Stimulated activated CD8-positive, alpha-beta memory T cell treated with anti-CD3 and anti-CD28 coated beads, Interleukin-4, amount 100 ng/mL, for 4 hours (primary cell): ENCODE data around the gene ABCG8.

Experiments
- DNase-seq, 2 donors: peaks; one replicate each; pipeline ENCODE4 v3.0.0-alpha.2; 2020; ENCODE audit warnings: low read depth in 2 of 2, low spot score in 1 of 2

The ABCG8 gene

DNA sequence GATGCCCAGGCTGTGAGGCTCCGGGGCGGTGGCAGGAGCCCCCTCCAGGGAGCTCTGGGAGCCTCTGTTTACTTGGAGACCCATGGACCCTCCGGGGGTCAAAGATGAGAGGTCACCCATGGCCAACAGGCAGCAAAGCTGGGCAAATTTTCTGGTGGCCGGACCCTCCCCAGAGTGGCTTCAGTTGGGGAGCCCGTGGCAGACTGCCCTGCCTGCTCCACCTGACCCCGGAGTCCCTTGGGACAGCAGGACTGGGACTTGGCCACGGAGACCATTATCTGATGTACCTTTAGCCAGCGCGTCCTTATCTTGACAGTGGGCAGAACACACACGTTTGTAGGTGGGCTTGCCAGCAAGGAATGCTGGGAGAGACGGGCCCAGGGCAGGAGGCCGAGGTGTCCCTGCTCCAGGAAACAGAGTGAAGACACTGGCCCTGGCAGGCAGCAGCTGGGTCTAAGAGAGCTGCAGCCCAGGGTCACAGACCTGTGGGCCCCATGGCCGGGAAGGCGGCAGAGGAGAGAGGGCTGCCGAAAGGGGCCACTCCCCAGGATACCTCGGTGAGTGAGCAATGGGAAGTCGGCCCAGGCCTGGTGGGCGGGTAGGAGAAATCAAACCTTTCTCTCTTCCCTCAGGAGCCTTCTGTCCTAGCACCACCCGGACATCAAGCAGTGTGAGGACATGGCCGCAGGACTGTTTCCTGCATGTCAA, at the start of gene ABCG8, which contains the start of gene ABCG5:
TSS of gene ABCG8 (plus strand) at position 412 of the 708 bp plus-strand sequence. CDS start at position 495, 83 bp downstream.
TSS of gene ABCG5 (minus strand) at position 280 of the 708 bp plus-strand sequence. CDS start at position 120, 160 bp downstream.
- DNase-seq: no peak

DNA sequence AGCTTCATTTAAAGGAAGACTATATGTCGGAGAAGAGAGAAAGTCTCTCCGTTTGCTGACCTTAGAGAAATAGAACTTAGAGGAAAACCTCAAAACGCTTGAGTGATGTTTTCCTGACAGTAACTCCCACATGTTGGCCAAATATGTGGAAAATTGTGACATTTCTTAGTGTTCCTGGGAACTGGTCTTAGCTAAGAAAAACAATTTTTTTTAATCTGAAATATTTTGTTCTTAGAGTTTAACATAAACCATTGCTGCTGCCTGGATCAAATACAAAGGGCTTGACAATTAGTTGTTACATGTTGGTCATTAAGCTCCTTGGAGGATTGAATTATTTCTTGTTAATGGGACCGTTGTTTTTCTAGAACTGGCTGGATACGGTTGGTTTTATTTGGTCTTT, 48.6 kb upstream of the ABCG8 start:
- no peak for DNase-seq

DNA sequence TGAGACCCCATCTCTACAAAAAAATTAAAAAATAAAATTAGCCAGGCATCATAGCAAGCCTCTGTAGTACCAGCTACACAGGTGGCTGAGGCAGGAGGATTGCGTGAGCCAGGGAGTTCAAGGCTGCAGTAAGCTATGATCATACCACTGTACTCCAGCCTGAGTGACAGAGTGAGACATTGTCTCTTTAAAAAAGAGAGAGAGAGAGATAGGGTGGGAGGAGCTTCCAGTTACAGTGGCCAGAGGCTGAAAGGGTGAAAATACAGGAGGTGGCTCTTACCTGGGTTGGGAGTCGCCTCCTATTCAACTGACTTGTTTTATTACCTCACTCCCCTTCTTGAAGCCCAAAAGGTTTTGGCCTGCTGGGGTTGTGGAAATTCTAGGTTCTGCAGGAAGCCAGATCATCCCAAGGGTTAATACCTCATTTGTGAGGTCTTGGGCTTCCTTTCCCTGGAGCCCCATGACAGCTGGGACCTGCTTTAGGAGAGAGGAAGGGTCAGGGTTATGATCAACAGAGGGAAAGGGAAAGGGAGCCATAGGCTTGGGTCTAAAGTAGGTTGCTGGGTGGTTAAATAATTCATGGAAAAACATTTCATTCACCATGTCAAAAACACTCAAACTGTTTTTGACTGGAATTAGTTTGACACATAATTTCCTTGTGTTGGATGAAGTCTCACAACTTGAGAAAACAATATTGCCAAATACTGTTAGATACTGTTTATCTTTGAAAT, 47.6 kb upstream of the ABCG8 start:
- no peak for DNase-seq

GRCh38 chr2:43792653-43793052, 46.1 kb upstream of the ABCG8 start:
- no peak for DNase-seq

GRCh38 chr2:43794956-43795355, 43.8 kb upstream of the ABCG8 start:
- no peak for DNase-seq

- no peak for DNase-seq
These were observed 42.6 kb upstream of the ABCG8 start for GRCh38 chr2:43796206-43796605.

GRCh38 chr2:43798300-43798699, 40.5 kb upstream of the ABCG8 start:
- DNase-seq: no peak

GRCh38 chr2:43800894-43801293, 37.9 kb upstream of the ABCG8 start:
- DNase-seq: no peak

GRCh38 chr2:43802135-43802534, 36.6 kb upstream of the ABCG8 start:
- DNase-seq: no peak

DNA sequence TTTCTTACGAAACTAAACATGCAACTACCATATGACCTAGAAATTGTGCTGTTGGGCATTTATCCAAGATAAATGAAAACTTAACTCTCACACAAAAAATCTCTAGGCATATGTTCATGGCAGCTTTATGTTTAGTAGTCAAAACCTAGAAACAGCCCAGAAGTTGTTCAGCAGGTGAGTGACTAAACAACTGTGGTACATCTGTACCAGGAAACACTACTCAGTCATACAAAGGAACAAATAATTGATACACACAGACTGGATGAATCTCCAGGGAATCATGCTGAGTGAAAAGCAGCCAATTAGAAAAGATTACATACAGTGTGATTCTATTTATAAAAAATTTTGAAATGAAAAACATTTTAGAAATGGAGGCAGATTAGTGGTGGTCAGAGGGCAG, 35.7 kb upstream of the ABCG8 start:
- no peak for DNase-seq

DNA sequence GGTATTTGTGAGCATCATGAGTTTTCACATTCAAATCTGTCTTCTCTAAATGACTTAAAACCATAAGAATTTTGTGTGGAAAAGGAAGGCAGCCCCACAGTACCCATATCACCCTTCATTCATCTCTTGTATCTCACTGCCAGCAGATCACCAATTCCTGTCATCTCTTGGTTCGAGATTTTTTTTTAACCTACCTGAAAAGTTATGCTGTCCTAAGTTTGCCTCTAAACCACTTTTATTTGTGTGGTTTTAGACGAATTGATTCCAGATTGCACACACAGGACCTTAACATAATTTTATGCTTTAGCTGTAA, 32.1 kb upstream of the ABCG8 start:
- DNase-seq: no peak

- no peak for DNase-seq
These were observed 28.3 kb upstream of the ABCG8 start for GRCh38 chr2:43810452-43810851.

DNA sequence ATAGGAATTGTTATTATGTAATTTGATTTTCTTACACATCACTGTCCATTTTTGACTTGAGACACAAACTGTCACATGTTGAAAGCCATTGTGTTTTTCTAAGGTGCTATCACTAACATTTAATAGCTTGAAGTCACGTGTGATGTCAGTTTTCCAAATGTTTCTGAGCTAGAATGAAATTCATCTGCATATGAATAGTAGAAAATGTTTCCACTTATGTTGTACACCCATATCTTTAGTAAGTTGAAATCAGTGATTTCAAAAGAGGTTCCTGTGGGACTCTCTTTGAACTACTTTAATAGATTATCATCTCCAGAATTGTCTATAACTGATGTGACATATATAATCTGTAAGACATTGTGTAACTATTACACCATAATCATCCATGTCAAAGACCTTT, 27.9 kb upstream of the ABCG8 start:
- no peak for DNase-seq

GRCh38 chr2:43812006-43812405, 26.8 kb upstream of the ABCG8 start:
- DNase-seq: no peak

DNA sequence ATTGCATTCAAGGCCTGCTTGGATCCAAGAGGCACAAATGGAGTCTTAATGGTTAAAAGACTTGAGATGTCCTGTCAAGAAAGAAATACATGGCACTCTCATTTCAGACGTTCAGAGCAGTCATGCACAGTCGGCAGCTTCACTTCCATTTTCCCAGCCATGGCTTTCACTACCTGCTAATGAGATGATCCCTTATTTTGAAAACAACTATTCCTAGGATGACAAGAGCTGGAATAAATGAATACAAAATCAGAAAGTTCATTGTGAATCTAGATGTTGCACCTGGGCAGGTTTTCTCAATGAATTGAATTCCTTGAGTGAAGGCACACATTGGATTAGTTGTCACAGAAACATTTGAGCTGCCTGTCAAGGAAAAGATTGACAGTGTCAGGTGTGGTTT, 25.8 kb upstream of the ABCG8 start:
- DNase-seq: no peak

DNA sequence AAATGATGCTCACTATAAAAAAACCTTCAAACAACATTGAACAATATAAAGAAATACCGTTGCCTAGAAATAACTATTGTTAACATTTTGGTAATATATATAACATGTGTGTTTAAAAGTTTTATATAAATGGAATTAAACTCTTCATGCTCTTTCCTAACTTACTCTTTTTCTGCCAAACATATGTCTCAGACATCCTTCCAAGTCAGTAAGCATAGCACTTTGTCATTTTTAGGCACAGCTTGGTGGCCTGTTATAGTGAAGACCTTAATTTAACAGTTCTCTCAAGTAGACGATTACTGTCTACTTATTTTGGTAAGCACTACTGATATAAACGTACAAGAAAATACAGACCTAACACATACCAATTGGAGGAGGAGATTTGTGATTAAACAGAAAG, 24.1 kb upstream of the ABCG8 start:
- DNase-seq: no peak

- no peak for DNase-seq
These were observed 20.0 kb upstream of the ABCG8 start for GRCh38 chr2:43818761-43819160.

GRCh38 chr2:43819491-43820163, 19.1 kb upstream of the ABCG8 start:
- DNase-seq: no peak

DNA sequence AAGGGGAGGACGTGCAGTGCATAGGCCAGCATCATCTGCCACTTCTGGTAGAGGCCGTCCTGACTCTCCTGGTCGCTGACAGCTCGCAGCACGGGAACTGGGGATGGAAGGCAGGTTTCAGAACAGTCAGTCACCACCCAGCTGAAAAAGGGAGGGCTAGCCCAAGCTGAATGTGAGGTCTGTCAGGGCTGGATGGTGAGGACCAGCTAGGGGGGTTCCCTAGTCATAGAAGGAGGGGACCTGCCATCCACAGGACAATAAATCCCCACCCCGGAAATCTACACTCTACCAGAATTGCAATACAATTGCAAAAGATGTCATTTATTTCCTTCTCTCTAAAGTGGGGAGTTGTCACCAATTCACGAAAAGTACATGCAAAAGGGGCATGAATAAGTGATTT, 15.9 kb upstream of the ABCG8 start:
- DNase-seq: no peak

DNA sequence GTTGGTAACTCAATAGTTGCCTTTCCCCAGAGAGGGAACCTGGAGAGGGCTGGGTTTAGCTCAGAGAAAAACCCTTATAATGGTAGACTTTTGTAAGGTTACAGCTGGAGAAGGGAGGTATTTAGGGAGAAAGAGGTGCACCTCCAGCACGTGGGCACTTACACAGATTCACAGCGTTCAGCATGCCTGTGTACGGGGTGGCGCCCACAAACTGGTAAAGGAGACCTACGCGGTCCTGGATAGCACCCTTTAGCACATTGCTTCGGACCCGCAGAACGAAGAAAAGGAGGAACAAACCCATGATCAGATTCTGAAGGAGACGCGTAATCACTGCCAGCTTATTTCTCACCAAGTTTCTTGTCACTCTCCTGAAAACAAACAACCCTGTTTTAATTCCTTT, 15.0 kb upstream of the ABCG8 start:
- no peak for DNase-seq

GRCh38 chr2:43824512-43824911, 14.3 kb upstream of the ABCG8 start:
- DNase-seq: no peak

GRCh38 chr2:43824951-43825493, 13.7 kb upstream of the ABCG8 start:
- DNase-seq: no peak
